MM.1S (cell line): ENCODE data around the gene PREX1.

Experiments
- DNase-seq: peaks from one replicate; pipeline ENCODE4 v3.0.0-alpha.2; 2015
- H2AFZ ChIP-seq: fragments of 300-600 bp; sonication (generic); 2 replicates; pipeline ENCODE4 v1.6.0; 2016; ENCODE audit warnings: antibody characterized with exemption, low read length
- H3F3A ChIP-seq: fragments of 300-600 bp; sonication (generic); 2 replicates; pipeline ENCODE4 v1.6.1; 2016; ENCODE audit warnings: mild to moderate bottlenecking, antibody characterized with exemption, low read length, moderate library complexity, mixed read lengths; ENCODE audit not compliant: insufficient read depth
- H3K27ac ChIP-seq: fragments of 300-600 bp; sonication (generic); 2 replicates; pipeline ENCODE4 v1.5.1; 2016; ENCODE audit warnings: mild to moderate bottlenecking, low read length
- H3K27me3 ChIP-seq: fragments of 300-600 bp; sonication (generic); replicated peaks from 2 replicates; pipeline ENCODE4 v1.6.0; 2016; ENCODE audit warnings: low read length; ENCODE audit not compliant: insufficient read depth
- H3K36me3 ChIP-seq: fragments of 300-600 bp; sonication (generic); replicated peaks from 2 replicates; pipeline ENCODE4 v1.6.1; 2016; ENCODE audit warnings: mild to moderate bottlenecking, low read length, mixed read lengths; ENCODE audit not compliant: insufficient read depth
- H3K4me1 ChIP-seq: fragments of 300-600 bp; sonication (generic); 2 replicates; pipeline ENCODE4 v1.6.1; 2016; ENCODE audit warnings: low read length, mixed read lengths
- H3K4me2 ChIP-seq: fragments of 300-600 bp; sonication (generic); 2 replicates; pipeline ENCODE4 v1.6.0; 2016; ENCODE audit warnings: low read depth, low read length
- H3K4me3 ChIP-seq: fragments of 300-600 bp; sonication (generic); 2 replicates; pipeline ENCODE4 v1.5.1; 2016; ENCODE audit warnings: low read length, mixed read lengths
- H3K79me2 ChIP-seq: fragments of 300-600 bp; sonication (generic); 2 replicates; pipeline ENCODE4 v1.6.1; 2016; ENCODE audit warnings: mixed run types, low read length, mixed read lengths
- H3K9ac ChIP-seq: fragments of 300-600 bp; sonication (generic); 2 replicates; pipeline ENCODE4 v1.6.1; 2016; ENCODE audit warnings: low read length, mixed read lengths
- H3K9me2 ChIP-seq: fragments of 300-600 bp; sonication (generic); replicated peaks from 2 replicates; pipeline ENCODE4 v1.6.1; 2016; ENCODE audit warnings: mild to moderate bottlenecking, low read length, mixed read lengths; ENCODE audit not compliant: insufficient read depth
- H3K9me3 ChIP-seq: fragments of 300-600 bp; sonication (generic); replicated peaks from 2 replicates; pipeline ENCODE4 v1.6.1; 2016; ENCODE audit warnings: mild to moderate bottlenecking, low read length, mixed read lengths; ENCODE audit not compliant: insufficient read depth
- H4K20me1 ChIP-seq: fragments of 300-600 bp; sonication (generic); 2 replicates; pipeline ENCODE4 v1.6.1; 2016; ENCODE audit warnings: mild to moderate bottlenecking, low read length, moderate library complexity, mixed read lengths; ENCODE audit not compliant: insufficient read depth
- CTCF ChIP-seq: fragments of 300-600 bp; sonication (generic); IDR thresholded peaks from 2 replicates; pipeline ENCODE4 v1.5.1; 2016; ENCODE audit warnings: antibody characterized with exemption, low read length, mixed read lengths
- EZH2 ChIP-seq: fragments of 300-600 bp; sonication (generic); optimal IDR thresholded peaks from 2 replicates; pipeline ENCODE3; 2017; ENCODE audit warnings: low read depth, mild to moderate bottlenecking, antibody characterized with exemption, low read length, mixed read lengths
- EZH2phosphoT487 ChIP-seq: fragments of 300-600 bp; sonication (generic); IDR thresholded peaks from 2 replicates; pipeline ENCODE4 v1.6.1; 2018; ENCODE audit warnings: antibody characterized with exemption, low read length

The PREX1 gene

GRCh38 chr20:48824830-48825565, 2.8 kb downstream of the PREX1 start:
- H3K4me1 ChIP-seq, result peaks cover 6% of the 10 kb centered on the region; the same call in 1 of the 2 replicates
- H3K4me2 ChIP-seq, result no peak overlapping the region
- no peaks in the 10 kb centered on the region for H3K36me3 ChIP-seq
- H3K27ac ChIP-seq, result no peak overlapping the region
- no peaks in the 10 kb centered on the region for H4K20me1 ChIP-seq
- TF ChIP-seq EZH2phosphoT487 (no peak), EZH2 (no peak), CTCF (no peak)
- H2AFZ ChIP-seq, result no peak overlapping the region
- peaks cover 15% of the 10 kb centered on the region for H3K27me3 ChIP-seq
- H3K9me3 ChIP-seq, result no peaks in the 10 kb centered on the region
- no peaks in the 10 kb centered on the region for H3K9me2 ChIP-seq
- no peaks in the 10 kb centered on the region for H3F3A ChIP-seq
- no peak overlapping the region for H3K9ac ChIP-seq
- H3K4me3 ChIP-seq, result no peak overlapping the region
- DNase-seq, result no peak
- no peaks in the 10 kb centered on the region for H3K79me2 ChIP-seq

- Histone ChIP-seq H3K36me3 (no peaks in the 10 kb centered on the region), H3K4me1 (peaks cover 6% of the 10 kb centered on the region; the same call in 1 of the 2 replicates), H3K27me3 (peaks cover 15% of the 10 kb centered on the region), H3K9me3 (no peaks in the 10 kb centered on the region), H3K4me2 (no peak overlapping the region), H3K9ac (no peak overlapping the region), H3K79me2 (no peaks in the 10 kb centered on the region), H2AFZ (no peak overlapping the region), H4K20me1 (no peaks in the 10 kb centered on the region), H3K27ac (no peak overlapping the region), H3F3A (no peaks in the 10 kb centered on the region), H3K4me3 (no peak overlapping the region), H3K9me2 (no peaks in the 10 kb centered on the region)
- DNase-seq, result no peak
- TF ChIP-seq CTCF, result no peak
- TF ChIP-seq EZH2phosphoT487, result no peak
- no peak for TF ChIP-seq EZH2
These were observed 3.8 kb downstream of the PREX1 start for GRCh38 chr20:48823960-48824498.

- Histone ChIP-seq H3K4me3 (no peak overlapping the region), H3K27me3 (peaks cover 15% of the 10 kb centered on the region), H2AFZ (no peak overlapping the region), H3K4me1 (peaks cover 11% of the 10 kb centered on the region), H3K9me3 (no peaks in the 10 kb centered on the region), H3F3A (no peaks in the 10 kb centered on the region), H3K4me2 (no peak overlapping the region), H3K36me3 (no peaks in the 10 kb centered on the region), H3K79me2 (no peaks in the 10 kb centered on the region), H3K9me2 (no peaks in the 10 kb centered on the region), H3K27ac (no peak overlapping the region), H4K20me1 (no peaks in the 10 kb centered on the region), H3K9ac (no peak overlapping the region)
- TF ChIP-seq CTCF (no peak), EZH2phosphoT487 (no peak), EZH2 (no peak)
- DNase-seq, result no peak
These were observed 4.3 kb downstream of the PREX1 start for GRCh38 chr20:48823476-48823875.
